HEK293 (cell line): ENCODE data around the gene CYP11A1.

ENCODE experiments used
- CTCF ChIP-seq: fragments of 450-650 bp; formaldehyde crosslinking; IDR thresholded peaks from 2 replicates; pipeline ENCODE4 v1.5.1; 2016; ENCODE audit warnings: missing biosample characterization, missing genetic modification characterization
- OSR2 ChIP-seq: fragments of 450-650 bp; formaldehyde crosslinking; IDR thresholded peaks from 2 replicates; pipeline ENCODE4 v1.5.1; 2016; ENCODE audit warnings: missing biosample characterization, missing genetic modification characterization
- ZBTB6 ChIP-seq: fragments of 450-650 bp; formaldehyde crosslinking; IDR thresholded peaks from 2 replicates; pipeline ENCODE4 v1.5.1; 2017; ENCODE audit warnings: missing biosample characterization, missing genetic modification characterization
- ZFP37 ChIP-seq: fragments of 450-650 bp; formaldehyde crosslinking; IDR thresholded peaks from 2 replicates; pipeline ENCODE4 v1.5.1; 2016; ENCODE audit warnings: missing biosample characterization, missing genetic modification characterization
- ZNF175 ChIP-seq: fragments of 450-650 bp; formaldehyde crosslinking; IDR thresholded peaks from 2 replicates; pipeline ENCODE4 v1.5.1; 2016; ENCODE audit warnings: missing biosample characterization, missing genetic modification characterization
- ZNF391 ChIP-seq: fragments of 450-650 bp; formaldehyde crosslinking; IDR thresholded peaks from 2 replicates; pipeline ENCODE4 v1.5.1; 2016; ENCODE audit warnings: low read depth, missing biosample characterization, missing genetic modification characterization, borderline replicate concordance
- ZNF530 ChIP-seq: fragments of 450-650 bp; formaldehyde crosslinking; IDR thresholded peaks from 2 replicates; pipeline ENCODE4 v1.5.1; 2016; ENCODE audit warnings: low read depth, missing biosample characterization, missing genetic modification characterization
- ZNF560 ChIP-seq: fragments of 450-650 bp; formaldehyde crosslinking; IDR thresholded peaks from 2 replicates; pipeline ENCODE4 v1.5.1; 2017; ENCODE audit warnings: missing biosample characterization, missing genetic modification characterization, borderline replicate concordance
- ZNF791 ChIP-seq: fragments of 450-650 bp; formaldehyde crosslinking; IDR thresholded peaks from 2 replicates; pipeline ENCODE4 v1.5.1; 2016; ENCODE audit warnings: missing biosample characterization, missing genetic modification characterization
- TF ChIP-seq, protein P1 (sequence below): fragments of 450-650 bp; formaldehyde crosslinking; IDR thresholded peaks from 2 replicates; pipeline ENCODE4 v1.5.1; 2016; ENCODE audit warnings: missing biosample characterization, missing genetic modification characterization
- TF ChIP-seq, protein P2 (sequence below): fragments of 450-650 bp; formaldehyde crosslinking; IDR thresholded peaks from 2 replicates; pipeline ENCODE4 v1.5.1; 2016; ENCODE audit warnings: missing biosample characterization, missing genetic modification characterization

DNA sequence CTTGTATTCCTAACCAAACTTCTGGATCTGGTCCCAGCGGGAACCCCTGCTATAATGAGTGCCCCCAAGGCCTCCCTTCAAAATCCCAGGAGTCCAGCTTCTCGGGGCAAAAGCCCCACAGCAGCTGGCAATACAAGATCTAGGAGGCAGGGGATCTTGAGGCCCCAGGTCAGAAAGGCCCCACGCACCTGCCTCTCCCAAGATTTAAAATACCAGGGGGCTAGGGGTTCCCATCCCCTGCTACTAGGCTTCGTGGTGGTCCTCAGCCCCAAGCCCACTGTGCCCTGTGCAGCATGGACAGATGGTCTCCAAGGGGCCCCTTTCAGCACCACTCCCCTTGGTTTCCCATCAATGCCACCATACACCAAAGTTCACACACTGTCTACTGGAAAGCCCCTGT lies 15.8 kb upstream of the CYP11A1 start:
- TF ChIP-seq CTCF (tag by site-specific recombination) (no peak), ZNF560 (tag by site-specific recombination) (no peak), ZNF791 (tag by site-specific recombination) (no peak), ZFP37 (tag by site-specific recombination) (no peak), ZBTB6 (tag by site-specific recombination) (no peak), ZNF175 (tag by site-specific recombination) (no peak), ZNF391 (tag by site-specific recombination) (no peak), ZNF530 (tag by site-specific recombination) (no peak), OSR2 (tag by site-specific recombination) (no peak)
- TF ChIP-seq, protein P1, sequence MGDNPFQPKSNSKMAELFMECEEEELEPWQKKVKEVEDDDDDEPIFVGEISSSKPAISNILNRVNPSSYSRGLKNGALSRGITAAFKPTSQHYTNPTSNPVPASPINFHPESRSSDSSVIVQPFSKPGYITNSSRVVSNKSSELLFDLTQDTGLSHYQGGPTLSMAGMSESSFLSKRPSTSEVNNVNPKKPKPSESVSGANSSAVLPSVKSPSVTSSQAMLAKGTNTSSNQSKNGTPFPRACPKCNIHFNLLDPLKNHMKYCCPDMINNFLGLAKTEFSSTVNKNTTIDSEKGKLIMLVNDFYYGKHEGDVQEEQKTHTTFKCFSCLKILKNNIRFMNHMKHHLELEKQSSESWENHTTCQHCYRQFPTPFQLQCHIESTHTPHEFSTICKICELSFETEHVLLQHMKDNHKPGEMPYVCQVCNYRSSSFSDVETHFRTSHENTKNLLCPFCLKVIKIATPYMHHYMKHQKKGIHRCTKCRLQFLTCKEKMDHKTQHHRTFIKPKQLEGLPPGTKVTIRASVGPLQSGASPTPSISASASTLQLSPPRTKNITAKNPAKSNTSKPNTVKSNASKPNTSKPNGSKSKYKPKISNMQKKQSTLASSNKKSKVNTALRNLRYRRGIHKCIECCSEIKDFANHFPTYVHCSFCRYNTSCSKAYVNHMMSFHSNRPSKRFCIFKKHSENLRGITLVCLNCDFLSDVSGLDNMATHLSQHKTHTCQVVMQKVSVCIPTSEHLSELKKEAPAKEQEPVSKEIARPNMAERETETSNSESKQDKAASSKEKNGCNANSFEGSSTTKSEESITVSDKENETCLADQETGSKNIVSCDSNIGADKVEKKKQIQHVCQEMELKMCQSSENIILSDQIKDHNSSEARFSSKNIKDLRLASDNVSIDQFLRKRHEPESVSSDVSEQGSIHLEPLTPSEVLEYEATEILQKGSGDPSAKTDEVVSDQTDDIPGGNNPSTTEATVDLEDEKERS (tag by site-specific recombination) = no peak
- TF ChIP-seq, protein P2, sequence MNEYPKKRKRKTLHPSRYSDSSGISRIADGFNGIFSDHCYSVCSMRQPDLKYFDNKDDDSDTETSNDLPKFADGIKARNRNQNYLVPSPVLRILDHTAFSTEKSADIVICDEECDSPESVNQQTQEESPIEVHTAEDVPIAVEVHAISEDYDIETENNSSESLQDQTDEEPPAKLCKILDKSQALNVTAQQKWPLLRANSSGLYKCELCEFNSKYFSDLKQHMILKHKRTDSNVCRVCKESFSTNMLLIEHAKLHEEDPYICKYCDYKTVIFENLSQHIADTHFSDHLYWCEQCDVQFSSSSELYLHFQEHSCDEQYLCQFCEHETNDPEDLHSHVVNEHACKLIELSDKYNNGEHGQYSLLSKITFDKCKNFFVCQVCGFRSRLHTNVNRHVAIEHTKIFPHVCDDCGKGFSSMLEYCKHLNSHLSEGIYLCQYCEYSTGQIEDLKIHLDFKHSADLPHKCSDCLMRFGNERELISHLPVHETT (tag by site-specific recombination) = no peak
